HL-60 (cell line): ENCODE data around the gene SARDH.

Source experiments
- POLR2AphosphoS5 ChIP-seq: IDR thresholded peaks from 2 replicates; pipeline ENCODE4 v1.6.1; 2012; ENCODE audit warnings: low read depth
- TF ChIP-seq, protein P1 (sequence below): IDR thresholded peaks from one replicate; pipeline ENCODE4 v1.5.1; 2011; ENCODE audit warnings: low read length, control low read depth, inconsistent platforms; ENCODE audit not compliant: insufficient read depth
- TF ChIP-seq, protein P2 (sequence below): IDR thresholded peaks from 2 replicates; pipeline ENCODE4 v1.6.1; 2012; ENCODE audit warnings: low read depth; ENCODE audit not compliant: insufficient replicate concordance

GRCh38 chr9:133706307-133707050 lies 31.7 kb downstream of the SARDH start:
- TF ChIP-seq, protein P1, sequence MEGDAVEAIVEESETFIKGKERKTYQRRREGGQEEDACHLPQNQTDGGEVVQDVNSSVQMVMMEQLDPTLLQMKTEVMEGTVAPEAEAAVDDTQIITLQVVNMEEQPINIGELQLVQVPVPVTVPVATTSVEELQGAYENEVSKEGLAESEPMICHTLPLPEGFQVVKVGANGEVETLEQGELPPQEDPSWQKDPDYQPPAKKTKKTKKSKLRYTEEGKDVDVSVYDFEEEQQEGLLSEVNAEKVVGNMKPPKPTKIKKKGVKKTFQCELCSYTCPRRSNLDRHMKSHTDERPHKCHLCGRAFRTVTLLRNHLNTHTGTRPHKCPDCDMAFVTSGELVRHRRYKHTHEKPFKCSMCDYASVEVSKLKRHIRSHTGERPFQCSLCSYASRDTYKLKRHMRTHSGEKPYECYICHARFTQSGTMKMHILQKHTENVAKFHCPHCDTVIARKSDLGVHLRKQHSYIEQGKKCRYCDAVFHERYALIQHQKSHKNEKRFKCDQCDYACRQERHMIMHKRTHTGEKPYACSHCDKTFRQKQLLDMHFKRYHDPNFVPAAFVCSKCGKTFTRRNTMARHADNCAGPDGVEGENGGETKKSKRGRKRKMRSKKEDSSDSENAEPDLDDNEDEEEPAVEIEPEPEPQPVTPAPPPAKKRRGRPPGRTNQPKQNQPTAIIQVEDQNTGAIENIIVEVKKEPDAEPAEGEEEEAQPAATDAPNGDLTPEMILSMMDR: no peak
- no peak for TF ChIP-seq POLR2AphosphoS5
- TF ChIP-seq, protein P2, sequence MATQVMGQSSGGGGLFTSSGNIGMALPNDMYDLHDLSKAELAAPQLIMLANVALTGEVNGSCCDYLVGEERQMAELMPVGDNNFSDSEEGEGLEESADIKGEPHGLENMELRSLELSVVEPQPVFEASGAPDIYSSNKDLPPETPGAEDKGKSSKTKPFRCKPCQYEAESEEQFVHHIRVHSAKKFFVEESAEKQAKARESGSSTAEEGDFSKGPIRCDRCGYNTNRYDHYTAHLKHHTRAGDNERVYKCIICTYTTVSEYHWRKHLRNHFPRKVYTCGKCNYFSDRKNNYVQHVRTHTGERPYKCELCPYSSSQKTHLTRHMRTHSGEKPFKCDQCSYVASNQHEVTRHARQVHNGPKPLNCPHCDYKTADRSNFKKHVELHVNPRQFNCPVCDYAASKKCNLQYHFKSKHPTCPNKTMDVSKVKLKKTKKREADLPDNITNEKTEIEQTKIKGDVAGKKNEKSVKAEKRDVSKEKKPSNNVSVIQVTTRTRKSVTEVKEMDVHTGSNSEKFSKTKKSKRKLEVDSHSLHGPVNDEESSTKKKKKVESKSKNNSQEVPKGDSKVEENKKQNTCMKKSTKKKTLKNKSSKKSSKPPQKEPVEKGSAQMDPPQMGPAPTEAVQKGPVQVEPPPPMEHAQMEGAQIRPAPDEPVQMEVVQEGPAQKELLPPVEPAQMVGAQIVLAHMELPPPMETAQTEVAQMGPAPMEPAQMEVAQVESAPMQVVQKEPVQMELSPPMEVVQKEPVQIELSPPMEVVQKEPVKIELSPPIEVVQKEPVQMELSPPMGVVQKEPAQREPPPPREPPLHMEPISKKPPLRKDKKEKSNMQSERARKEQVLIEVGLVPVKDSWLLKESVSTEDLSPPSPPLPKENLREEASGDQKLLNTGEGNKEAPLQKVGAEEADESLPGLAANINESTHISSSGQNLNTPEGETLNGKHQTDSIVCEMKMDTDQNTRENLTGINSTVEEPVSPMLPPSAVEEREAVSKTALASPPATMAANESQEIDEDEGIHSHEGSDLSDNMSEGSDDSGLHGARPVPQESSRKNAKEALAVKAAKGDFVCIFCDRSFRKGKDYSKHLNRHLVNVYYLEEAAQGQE: no peak
